HG02642 (cell line): ENCODE data around the gene RELCH.
"Not testable (repeated sequence)": the region's sequence is repeated elsewhere in the genome, so short reads cannot be mapped to it uniquely, and the experiment has no call there.

Experiments
- ATAC-seq: cut with Tn5 transposase; IDR thresholded peaks from one replicate; pipeline ENCODE4 v1.9.1; 2021; ENCODE audit warnings: mild to moderate bottlenecking; ENCODE audit not compliant: unreplicated experiment, poor library complexity

Gene RELCH, protein sequence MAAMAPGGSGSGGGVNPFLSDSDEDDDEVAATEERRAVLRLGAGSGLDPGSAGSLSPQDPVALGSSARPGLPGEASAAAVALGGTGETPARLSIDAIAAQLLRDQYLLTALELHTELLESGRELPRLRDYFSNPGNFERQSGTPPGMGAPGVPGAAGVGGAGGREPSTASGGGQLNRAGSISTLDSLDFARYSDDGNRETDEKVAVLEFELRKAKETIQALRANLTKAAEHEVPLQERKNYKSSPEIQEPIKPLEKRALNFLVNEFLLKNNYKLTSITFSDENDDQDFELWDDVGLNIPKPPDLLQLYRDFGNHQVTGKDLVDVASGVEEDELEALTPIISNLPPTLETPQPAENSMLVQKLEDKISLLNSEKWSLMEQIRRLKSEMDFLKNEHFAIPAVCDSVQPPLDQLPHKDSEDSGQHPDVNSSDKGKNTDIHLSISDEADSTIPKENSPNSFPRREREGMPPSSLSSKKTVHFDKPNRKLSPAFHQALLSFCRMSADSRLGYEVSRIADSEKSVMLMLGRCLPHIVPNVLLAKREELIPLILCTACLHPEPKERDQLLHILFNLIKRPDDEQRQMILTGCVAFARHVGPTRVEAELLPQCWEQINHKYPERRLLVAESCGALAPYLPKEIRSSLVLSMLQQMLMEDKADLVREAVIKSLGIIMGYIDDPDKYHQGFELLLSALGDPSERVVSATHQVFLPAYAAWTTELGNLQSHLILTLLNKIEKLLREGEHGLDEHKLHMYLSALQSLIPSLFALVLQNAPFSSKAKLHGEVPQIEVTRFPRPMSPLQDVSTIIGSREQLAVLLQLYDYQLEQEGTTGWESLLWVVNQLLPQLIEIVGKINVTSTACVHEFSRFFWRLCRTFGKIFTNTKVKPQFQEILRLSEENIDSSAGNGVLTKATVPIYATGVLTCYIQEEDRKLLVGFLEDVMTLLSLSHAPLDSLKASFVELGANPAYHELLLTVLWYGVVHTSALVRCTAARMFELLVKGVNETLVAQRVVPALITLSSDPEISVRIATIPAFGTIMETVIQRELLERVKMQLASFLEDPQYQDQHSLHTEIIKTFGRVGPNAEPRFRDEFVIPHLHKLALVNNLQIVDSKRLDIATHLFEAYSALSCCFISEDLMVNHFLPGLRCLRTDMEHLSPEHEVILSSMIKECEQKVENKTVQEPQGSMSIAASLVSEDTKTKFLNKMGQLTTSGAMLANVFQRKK

DNA sequence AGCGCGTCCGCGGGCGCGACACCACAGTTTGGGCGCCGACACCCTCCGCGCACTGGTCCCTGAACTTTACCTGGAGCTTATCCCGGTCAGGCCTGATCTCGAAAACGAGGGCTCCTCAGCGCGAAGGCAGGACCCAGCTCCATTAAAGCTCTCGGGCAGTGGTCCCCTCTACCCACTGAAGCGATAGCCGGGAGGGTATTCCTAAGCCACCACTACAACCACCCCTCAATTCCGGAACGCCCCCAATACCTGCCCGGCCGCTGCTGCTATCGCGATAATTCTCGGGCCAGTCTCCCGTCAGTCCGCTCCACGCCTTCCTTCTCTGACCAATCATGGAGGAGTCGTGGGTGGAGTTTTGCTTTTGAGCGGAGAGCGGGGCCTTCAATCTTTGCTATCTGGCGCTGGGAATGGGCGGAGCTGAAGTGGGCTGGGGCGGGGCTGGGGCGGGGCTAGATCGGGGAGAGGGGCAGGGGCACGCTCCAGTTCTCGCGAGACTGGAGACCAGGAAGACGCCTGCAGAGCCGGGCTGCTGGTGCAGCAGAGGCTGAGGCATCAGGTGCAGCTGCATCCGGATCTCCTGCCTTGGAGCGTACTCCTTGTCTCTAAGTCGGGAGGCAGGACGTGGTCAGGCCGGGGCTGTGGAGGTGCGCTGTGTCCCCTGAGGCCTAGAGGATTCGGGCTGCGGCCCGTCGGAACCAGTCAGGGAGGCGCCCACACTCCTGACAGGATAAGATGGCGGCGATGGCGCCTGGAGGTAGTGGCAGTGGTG lies at the start of gene RELCH, which contains the start of gene PIGN:
TSS of gene RELCH (plus strand) at position 482 of the 769 bp plus-strand sequence. CDS start at position 733, 251 bp downstream.
TSS of gene PIGN (minus strand) at position 283 of the 769 bp plus-strand sequence. CDS start 25,703 bp downstream, outside the sequence.
- ATAC-seq, result peak; percentile 95

DNA sequence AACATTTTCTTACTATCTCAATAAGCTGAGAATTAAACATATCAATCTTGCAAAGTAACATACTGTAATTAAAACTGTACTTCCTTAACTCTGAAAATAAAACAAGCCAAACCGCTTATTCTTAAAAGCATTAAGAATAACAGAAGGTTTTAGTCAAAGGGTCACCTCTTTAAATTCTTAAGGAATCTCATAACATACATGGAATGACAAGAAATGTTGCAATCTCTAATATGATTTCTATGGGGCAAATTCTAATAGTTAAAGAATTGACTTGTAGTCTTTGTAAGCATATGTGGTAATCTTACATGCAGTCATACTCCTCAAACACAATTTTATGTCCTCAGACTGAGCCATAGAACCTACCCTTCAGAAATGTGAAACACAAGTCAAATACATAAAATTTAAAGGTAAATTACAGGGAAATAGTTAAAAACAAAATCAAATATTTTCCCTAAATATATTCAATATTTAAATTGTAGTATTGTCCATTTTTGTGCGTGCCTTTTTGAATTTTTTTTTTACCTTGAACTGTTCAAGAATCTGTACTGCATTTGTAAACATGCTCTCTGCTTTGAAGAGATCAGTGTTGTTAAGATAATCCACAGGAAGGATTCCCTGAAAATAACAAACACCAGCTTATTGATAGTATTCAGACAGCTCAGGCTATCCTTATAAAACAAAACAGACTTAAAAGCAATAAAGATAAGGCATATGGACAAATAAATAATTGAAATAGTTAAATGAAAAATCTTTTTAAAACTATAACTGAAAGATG lies 48.4 kb upstream of the RELCH start:
- ATAC-seq, result no peak

DNA sequence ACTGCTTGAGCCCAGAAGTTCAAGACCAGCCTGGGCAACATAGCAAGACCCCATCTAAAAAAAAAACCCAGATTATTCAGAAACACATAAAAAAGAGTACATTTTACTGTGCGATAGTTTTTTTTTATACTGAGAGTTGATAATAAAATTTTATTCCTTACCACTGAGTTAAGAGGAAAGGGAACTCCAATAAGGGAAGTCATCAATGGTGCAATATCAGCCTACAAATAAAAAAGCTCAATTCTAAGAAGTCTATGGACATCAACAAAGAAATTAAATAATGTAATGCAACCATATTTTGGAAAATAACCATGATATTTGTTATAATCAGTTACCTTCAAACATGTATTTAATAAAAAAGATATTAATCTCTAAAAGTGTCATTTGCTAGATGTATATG lies 46.8 kb upstream of the RELCH start:
- ATAC-seq, result no peak

DNA sequence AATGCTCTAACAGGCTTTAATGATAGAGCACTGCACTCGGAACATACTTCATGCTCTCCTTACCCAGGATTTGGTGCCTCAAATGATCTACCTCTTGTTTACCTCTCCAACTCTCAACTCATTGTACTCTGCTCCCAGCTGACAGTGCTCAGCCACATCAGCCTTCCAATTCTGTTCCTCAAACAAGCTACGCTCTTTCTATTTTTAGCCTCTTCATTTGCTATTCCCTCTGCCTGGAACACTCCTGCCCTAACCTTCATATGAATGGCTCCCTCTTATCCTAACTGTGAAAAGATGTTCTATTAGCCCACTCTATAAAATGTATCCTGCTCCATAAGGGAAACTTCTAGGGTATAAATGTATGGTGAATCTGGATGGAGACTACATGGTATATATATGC lies 42.7 kb upstream of the RELCH start:
- ATAC-seq, result no peak

DNA sequence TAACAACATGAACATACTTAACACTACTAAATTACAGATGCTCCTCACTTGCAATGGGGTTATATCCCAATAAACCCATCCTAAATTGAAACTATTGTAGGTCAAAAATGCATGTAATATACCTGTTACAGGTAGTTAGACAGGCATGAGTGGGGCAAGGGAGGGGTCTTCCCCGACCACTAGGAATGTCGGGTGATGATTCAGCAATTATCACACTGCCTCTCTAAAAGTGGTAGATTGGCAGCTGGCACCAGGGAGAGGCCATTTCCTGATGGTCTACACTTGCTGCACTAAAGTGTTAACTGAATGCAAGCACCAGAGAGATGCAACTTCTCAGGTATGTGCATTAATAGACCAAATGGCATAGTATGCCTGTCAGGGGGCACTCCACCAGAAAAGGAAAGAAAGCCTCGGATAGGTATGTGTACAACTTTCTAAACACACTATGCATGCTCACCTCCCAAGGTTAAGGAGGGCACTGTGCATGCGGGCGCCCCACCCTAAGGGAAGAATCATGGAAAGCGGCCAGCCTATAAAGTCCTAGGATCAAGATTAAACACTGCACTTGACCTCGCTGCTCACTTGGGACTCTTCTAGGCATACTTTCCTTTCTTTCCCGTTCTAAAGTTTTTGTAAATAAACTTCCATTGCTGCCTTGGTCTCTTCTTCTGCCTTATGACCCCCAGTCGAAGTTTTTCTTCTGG lies 35.8 kb upstream of the RELCH start:
- no peak for ATAC-seq

DNA sequence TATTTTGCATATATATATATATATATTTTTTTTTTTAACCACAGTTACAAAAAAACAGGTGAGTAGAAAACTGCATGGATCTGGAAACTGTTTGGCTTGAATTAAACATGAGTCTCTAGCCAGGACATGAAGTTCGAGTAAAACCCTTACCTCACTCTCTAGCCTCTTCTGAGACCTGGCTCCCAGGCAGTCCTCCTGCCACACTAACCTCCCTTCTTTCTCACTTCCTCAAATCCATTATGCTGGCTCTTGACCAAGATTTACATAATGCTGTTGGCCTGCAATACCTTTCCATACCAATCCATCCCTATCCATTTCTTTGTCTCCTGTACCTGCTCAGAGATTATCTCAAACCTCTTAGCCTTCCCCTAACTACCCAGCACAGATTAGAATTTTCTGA lies 34.2 kb upstream of the RELCH start:
- ATAC-seq, result no peak

DNA sequence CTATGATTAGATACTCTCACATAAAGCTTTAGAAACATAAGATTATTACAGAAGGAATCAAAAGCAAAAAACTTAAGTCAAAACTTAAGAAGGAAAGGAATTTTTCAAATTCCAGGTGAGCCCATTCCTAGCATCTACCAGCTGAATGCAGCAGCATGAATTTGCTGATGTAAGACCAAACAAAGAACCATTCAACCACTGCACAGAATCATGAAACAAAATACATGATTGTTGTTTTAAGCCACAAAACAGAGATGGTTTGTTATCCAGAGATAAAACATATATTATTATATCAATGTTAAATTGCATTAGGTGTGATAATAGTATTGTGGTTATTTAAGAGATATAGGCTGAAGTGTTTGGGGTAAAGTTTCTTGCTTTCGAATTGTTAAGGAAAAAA lies 29.2 kb upstream of the RELCH start:
- no peak for ATAC-seq

DNA sequence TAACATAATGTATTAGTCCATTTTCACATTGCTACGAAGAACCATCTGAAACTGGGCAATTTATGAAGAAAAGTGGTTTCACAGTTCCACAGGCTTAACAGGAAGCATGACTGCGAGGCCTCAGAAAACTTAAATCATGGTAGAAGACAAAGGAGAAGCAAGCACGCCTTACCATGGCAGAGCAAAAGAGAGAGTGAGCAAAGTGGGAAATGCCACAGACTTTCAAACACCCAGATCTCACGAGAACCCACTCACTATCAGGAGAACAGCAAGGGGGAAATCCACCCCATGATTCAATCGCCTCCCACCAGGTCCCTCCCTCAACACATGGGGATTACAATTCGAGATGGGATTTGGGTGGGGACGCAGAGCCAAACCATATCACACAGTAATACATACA lies 22.7 kb upstream of the RELCH start:
- ATAC-seq, result no peak

DNA sequence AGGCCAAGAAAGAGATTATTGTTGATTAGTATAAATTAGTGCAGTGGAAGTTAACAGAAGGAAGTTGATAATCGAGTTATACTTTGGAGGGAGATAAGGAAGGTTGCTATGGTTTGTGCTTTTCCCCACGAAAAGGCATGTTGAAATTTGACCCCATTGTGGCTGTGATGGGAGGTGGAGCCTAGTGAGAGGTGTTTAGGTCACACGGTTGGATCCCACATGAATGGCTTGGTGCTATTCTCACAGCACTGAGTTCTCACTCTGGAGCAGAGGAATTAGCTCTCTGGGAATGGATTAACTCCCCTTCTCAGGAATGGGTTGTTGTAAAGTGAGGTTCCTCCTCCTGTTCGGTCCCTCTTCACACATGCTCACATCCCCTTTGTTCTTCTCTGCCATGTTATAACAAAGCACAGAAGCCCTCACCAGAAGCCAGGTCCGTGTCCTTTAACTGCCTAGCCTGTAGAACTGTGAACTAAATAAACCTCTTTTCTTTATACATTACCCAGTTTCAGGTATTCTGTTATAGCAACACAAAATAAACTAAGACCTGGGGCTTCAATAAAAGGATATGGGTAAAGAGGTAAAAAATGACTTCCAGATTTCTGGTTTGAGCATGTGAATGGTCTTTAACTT lies 22.1 kb upstream of the RELCH start:
- ATAC-seq, result no peak

DNA sequence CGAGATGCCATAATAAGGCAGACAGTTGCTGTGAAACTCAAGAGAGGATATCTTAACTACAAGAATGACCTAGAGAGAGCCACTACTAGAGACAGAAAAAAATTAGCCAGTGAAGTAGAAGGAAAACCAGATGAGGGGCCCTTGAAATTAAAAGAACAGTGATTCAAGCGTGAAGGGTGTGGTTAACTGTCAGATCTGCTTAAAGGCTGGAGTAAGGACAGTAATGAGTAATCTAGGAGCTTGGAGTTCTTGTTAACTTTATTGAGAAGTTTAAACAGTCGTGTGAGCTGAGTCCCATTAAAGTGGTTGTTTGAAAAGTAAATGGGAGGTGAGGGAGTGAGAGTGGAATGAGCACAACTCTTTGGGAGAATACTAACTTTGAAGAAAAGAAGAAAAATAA lies 21.5 kb upstream of the RELCH start:
- no peak for ATAC-seq

DNA sequence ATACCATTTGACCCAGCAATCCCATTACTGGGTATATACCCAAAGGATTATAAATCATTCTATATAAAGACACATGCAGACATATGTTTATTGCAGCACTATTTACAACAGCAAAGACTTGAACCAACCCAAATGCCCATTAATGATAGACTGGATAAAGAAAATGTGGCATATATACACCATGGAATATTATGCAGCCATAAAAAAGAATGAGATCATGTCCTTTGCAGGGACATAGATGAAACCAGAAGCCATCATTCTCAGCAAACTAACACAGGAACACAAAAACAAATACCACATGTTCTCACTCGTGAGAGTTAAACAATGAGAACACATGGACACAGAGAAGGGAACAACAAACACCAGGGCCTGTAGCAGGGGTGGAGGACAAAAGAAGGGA lies 20.5 kb upstream of the RELCH start:
- not testable (repeated sequence) for ATAC-seq

DNA sequence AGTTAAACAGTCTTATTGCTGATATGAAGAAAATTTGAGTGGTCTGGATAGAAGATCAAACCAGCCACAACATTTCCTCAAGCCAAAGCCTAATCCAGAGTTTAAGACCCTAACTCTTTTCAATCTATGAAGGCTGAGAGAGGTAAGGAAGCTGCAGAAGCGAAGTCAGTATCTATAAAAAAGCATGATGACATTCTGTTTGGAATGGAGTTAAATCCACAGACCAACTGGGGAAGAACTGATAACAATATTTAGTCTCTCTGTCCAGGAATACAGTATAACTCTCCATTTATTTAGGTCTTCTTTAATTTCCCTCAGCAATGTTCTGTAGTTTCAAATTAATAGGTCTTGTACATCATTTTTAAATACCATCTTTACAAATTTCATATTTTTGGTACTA lies 16.2 kb upstream of the RELCH start:
- ATAC-seq, result no peak

DNA sequence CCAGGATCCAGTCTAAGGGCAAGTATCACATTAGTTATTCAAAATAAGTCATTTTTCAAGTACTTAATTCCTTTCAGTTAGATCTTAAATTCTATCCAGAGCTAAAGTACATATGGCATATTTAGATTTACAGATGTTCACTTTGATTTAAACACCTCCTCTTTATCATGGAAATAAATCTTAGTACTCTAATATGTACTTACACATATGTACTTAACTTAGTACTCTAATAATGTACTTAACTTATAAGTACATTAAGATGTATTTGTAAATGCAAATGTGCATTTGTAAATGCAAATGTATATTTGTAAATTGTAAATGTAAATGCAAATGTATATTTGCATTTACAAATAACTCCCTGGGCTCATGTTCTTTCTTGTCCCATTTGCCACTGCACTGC lies 14.8 kb upstream of the RELCH start:
- ATAC-seq, result no peak

DNA sequence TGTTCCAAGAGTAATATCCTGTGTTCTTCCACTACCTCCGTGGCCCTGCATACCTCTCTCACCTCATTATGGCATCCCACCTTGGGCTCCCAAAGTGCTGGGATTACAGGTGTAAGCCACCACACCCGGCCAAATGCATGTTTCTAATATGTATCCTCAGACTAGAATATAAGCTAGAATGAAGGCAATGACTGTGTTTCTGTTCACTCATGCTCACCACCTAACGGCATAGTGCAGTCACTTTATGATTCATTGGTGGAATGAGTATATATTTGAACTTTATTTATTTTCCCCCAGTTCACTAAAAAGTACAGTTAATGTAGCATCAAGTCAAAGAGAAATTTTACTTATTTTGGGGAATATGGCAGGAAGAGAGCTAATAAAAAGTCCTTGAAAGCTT lies 11.5 kb upstream of the RELCH start:
- ATAC-seq, result no peak

DNA sequence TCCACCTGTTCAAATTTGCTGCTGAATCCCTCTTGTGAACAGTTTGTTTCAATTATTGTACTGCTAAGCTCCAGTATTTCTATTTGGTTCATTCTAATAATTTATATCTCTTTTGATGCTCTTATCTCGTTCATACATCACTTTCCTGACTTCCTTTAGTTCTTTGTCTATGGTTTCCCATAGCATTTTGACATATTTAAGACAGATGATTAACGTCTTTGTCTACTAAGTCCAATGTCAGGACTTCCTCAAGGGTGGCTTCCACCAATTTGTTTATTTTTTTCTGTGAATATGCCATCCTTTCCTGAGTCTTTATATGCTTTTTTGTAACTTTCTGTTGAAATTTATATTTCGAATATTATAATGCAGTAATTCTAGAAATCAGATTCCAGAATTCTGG lies 9.8 kb upstream of the RELCH start:
- ATAC-seq, result no peak

DNA sequence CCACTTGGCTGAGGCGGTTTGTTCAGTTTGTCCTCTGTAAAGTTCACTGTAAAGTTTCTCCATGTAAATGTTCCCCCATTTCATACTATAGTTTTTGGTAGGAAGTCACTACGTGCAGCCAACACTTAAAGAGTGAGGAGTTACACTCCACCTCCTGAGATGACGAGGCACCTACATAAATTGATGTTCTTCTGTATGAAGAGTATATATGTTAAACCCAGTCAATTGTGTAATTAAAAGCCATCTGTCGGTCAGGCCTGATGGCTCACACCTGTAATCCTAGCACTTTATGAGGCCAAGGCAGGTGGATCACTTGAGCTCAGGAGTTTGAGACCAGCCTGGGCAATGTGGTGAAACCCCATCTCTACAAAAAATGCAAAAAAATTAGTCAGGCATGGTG lies 7.8 kb upstream of the RELCH start:
- ATAC-seq, result no peak

DNA sequence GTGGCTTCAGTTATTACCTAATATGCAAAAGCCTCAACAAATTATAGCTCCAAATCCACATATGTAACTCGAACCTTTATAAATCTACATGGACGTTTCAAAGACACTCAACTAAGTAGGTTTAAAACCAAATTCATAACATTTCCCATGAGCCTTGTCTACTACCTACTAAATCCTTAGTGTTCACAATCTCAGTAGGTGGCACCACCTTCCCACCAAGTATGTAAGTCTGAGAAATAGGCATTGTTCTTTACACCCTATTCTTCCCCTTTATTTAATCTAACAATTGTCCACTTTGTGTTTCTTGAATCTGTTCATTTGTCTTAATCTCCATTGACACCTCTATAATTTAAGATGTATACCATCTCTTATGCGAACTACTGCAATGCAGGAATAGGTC lies 4.8 kb upstream of the RELCH start:
- no peak for ATAC-seq

DNA sequence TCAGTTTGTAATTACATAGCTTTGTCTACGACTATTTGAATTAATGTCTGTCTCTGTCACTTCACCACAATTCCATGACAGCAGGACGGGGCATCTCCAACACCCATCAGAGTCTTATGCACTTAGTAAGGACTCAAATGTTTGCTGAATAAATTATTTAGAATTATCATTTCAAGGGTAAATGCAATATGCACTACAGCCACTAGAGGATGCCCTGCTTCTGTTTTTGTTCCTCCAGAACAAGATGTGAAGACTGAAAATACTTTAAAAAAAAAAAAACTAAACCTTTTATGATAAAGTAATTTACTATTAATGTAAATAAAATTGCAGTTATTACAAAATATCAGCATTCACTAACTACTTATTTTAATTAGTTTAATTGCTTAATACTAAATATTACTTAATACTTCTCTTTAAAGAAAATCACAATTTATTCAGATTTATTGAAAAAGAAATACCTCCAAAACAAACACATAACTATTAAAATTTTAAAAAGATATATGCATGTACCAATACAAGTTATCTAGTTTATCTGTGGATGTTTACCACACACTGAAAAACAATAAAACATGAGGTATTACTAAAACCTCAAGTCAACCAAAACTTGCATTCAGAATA lies 3.4 kb upstream of the RELCH start:
- no peak for ATAC-seq
